Erythroblast (primary cell): Measurements from ENCODE around the gene EHMT1.

Experiments used
- GATA1 ChIP-seq: IDR thresholded peaks from 2 replicates; pipeline ENCODE4 v1.6.1; 2011; ENCODE audit warnings: low read depth, mild to moderate bottlenecking, control low read depth, low read length, moderate library complexity
- POLR2A ChIP-seq: IDR thresholded peaks from 2 replicates; pipeline ENCODE4 v1.6.1; 2011; ENCODE audit warnings: mild to moderate bottlenecking, low read length

- TF ChIP-seq POLR2A, result no peak
- no peak for TF ChIP-seq GATA1
Measured at GRCh38 chr9:137807721-137808703, 189.2 kb downstream of the EHMT1 start.
